GM12878 (cell line): ENCODE measurements around the gene LCN12.

Source experiments
- BCLAF1 ChIP-seq: fragments of 450-650 bp; IDR thresholded peaks from 2 replicates; pipeline ENCODE4 v1.6.1; 2017; ENCODE audit warnings: antibody characterized with exemption, mild to moderate bottlenecking, moderate library complexity
- CEBPZ ChIP-seq: fragments of 150-350 bp; IDR thresholded peaks from 2 replicates; pipeline ENCODE4 v1.6.1; 2016; ENCODE audit warnings: low read depth, low read length
- CTCF ChIP-seq, 3 experiments: IDR thresholded peaks in 2 of 3; conservative IDR thresholded peaks in 1 of 3; 2 replicates each; pipeline ENCODE4 v1.5.1; 2011; ENCODE audit warnings: low read depth in 3 of 3, low read length in 3 of 3, mild to moderate bottlenecking in 3 of 3, control low read depth in 2 of 3, moderate library complexity in 2 of 3, inconsistent platforms in 1 of 3, mixed read lengths in 1 of 3; ENCODE audit not compliant: control insufficient read depth in 2 of 3, insufficient read depth in 1 of 3; ENCODE audit errors: extremely low read depth in 1 of 3
- FOXM1 ChIP-seq: IDR thresholded peaks from 2 replicates; pipeline ENCODE4 v1.6.1; 2012; ENCODE audit warnings: low read depth, mild to moderate bottlenecking, inconsistent platforms, low read length, moderate library complexity
- NBN ChIP-seq: fragments of 450-650 bp; IDR thresholded peaks from 2 replicates; pipeline ENCODE4 v1.6.1; 2016
- POLR2A ChIP-seq: IDR thresholded peaks from 2 replicates; pipeline ENCODE4 v1.6.1; 2011; ENCODE audit warnings: low read depth, mild to moderate bottlenecking, low read length
- REST ChIP-seq: IDR thresholded peaks from 2 replicates; pipeline ENCODE4 v1.6.1; 2012; ENCODE audit warnings: mild to moderate bottlenecking, low read depth, low read length
- ZBTB11 ChIP-seq: fragments of 450-650 bp; formaldehyde crosslinking; IDR thresholded peaks from 2 replicates; pipeline ENCODE4 v1.5.0; 2022; ENCODE audit warnings: mild to moderate bottlenecking, missing genetic modification characterization
- ZNF384 ChIP-seq: IDR thresholded peaks from 2 replicates; pipeline ENCODE4 v1.6.1; 2012; ENCODE audit warnings: low read depth, mild to moderate bottlenecking, low read length, improper control_type of control experiment, borderline replicate concordance
- ZSCAN29 ChIP-seq: fragments of 450-650 bp; IDR thresholded peaks from 2 replicates; pipeline ENCODE4 v1.6.1; 2017; ENCODE audit warnings: mild to moderate bottlenecking, moderate library complexity

- no peak for TF ChIP-seq BCLAF1
- no peak for TF ChIP-seq NBN
- no peak for TF ChIP-seq ZSCAN29
- TF ChIP-seq FOXM1, result no peak
- no peak for TF ChIP-seq CTCF (IDR thresholded peaks at IDR 0.05 in 2 of 3, conservative IDR thresholded peaks at IDR 0.05 in 1 of 3; ENCODE audit: control insufficient read depth in 2 of 3, extremely low read depth in 1 of 3, insufficient read depth in 1 of 3, low read depth in 3 of 3, low read length in 3 of 3)
- TF ChIP-seq ZNF384, result no peak
- no peak for TF ChIP-seq POLR2A
- TF ChIP-seq ZBTB11 (CRISPR knock-in tag), result no peak
- TF ChIP-seq CEBPZ, result no peak
- no peak for TF ChIP-seq REST
Measured at GRCh38 chr9:137002646-137003041, 50.6 kb downstream of the LCN12 start.
